Lower leg skin (tissue), 4 donors: ENCODE results near the gene PIP5K1B. TPM values are rescaled to one million over a fixed set of nuclear protein-coding genes. Genes with fewer than 3 reads are reported as not detected.
"Not testable (repeated sequence)": the region's sequence is repeated elsewhere in the genome, so short reads cannot be mapped to it uniquely, and the experiment has no call there.

Experiments
- DNase-seq, 2 donors: peaks; one replicate each; pipeline ENCODE4 v3.0.0-alpha.2; 2019; ENCODE audit warnings: low spot score in 2 of 2
- H3K4me3 ChIP-seq: fragments of 200-600 bp; sonication (generic); 2 replicates; pipeline ENCODE4 v1.5.1; 2017; ENCODE audit warnings: mild to moderate bottlenecking, low read depth; ENCODE audit not compliant: poor library complexity, severe bottlenecking
- POLR2A ChIP-seq, 2 donors: fragments of 450-650 bp; IDR thresholded peaks; one replicate each; pipeline ENCODE4 v1.6.1; 2016 to 2017; ENCODE audit warnings: antibody characterized with exemption in 2 of 2, mild to moderate bottlenecking in 1 of 2, moderate library complexity in 1 of 2
- WGBS, 2 donors: methylation state at CpG; one replicate each; pipeline ENCODE4 v1.1.5; 2018; 5-methylcytosine and 5-hydroxymethylcytosine counted together
- intact Hi-C: fragments of 100-400 bp; cut with DNase I; formaldehyde crosslinking; loops from one replicate; pipeline ENCODE4 v1.15.0; 2023; ENCODE audit warnings: low total_unique reads
- total RNA-seq, 4 donors: library from RNA; depleted of rRNA; stranded (reverse); fragments of >200 nt; gene quantifications; one replicate each; pipeline ENCODE4 v1.1.0, GENCODE V29; 2016
- TF ChIP-seq, protein P1 (sequence below), 3 donors: fragments of 450-650 bp; IDR thresholded peaks; one replicate each; pipeline ENCODE4 v1.5.1; 2016; ENCODE audit warnings: antibody characterized with exemption in 3 of 3, mild to moderate bottlenecking in 3 of 3, moderate library complexity in 2 of 3

The PIP5K1B gene
- total RNA-seq, 4 donors from 2014 or later = 0.42 to 3.3 (median 2.7) TPM

- TF ChIP-seq POLR2A (IDR thresholded peaks at IDR 0.05) = no peak
- TF ChIP-seq, protein P1, sequence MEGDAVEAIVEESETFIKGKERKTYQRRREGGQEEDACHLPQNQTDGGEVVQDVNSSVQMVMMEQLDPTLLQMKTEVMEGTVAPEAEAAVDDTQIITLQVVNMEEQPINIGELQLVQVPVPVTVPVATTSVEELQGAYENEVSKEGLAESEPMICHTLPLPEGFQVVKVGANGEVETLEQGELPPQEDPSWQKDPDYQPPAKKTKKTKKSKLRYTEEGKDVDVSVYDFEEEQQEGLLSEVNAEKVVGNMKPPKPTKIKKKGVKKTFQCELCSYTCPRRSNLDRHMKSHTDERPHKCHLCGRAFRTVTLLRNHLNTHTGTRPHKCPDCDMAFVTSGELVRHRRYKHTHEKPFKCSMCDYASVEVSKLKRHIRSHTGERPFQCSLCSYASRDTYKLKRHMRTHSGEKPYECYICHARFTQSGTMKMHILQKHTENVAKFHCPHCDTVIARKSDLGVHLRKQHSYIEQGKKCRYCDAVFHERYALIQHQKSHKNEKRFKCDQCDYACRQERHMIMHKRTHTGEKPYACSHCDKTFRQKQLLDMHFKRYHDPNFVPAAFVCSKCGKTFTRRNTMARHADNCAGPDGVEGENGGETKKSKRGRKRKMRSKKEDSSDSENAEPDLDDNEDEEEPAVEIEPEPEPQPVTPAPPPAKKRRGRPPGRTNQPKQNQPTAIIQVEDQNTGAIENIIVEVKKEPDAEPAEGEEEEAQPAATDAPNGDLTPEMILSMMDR (IDR thresholded peaks at IDR 0.05) = no peak
- DNase-seq = no peak
- no peak overlapping the region for H3K4me3 ChIP-seq
- intact Hi-C loops = no loop called here
- 69 to 78% methylated on average over 8 of the region's 8 CpGs for WGBS, 2 donors
Observed at GRCh38 chr9:68692519-68692918, 12.5 kb upstream of the PIP5K1B start.

DNA sequence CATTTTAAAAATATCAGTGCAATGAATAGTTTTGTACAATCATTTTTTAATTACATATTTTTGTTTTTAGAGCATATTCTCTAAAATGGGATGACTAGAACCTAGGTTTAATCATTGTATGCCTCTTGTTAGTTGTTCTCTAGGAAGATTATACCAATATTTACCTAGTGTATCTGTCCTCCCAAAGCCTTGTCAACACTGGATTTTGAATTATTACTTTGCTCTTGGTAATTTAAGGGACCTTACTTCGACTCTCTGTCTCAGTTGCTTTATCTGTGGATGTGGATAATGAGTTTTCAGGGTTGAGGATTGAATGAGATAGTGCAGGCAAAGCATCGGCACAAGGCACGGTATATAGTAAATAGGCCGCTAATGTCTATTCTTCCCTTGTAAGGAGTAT, 10.9 kb upstream of the PIP5K1B start:
- intact Hi-C loops = no loop called here
- H3K4me3 ChIP-seq = no peak overlapping the region
- 80 to 86% methylated on average over 4 of the region's 4 CpGs for WGBS, 2 donors
- no peak for DNase-seq
- TF ChIP-seq, protein P1 (IDR thresholded peaks at IDR 0.05) = no peak

GRCh38 chr9:68697851-68698250, 7.2 kb upstream of the PIP5K1B start:
- 58% methylated on average over 4 of the region's 4 CpGs for WGBS, 2 donors
- DNase-seq = no peak
- intact Hi-C loops = no loop called here
- H3K4me3 ChIP-seq = no peak overlapping the region
- TF ChIP-seq, protein P1 (IDR thresholded peaks at IDR 0.05) = no peak
- TF ChIP-seq POLR2A (IDR thresholded peaks at IDR 0.05) = no peak

GRCh38 chr9:68698943-68699509, 6.0 kb upstream of the PIP5K1B start:
- no peak overlapping the region for H3K4me3 ChIP-seq
- intact Hi-C loops = no loop called here
- WGBS, 2 donors = 84 to 88% methylated on average over 6 of the region's 6 CpGs
- TF ChIP-seq, protein P1 (IDR thresholded peaks at IDR 0.05) = no peak
- TF ChIP-seq POLR2A (IDR thresholded peaks at IDR 0.05) = no peak
- DNase-seq = no peak

DNA sequence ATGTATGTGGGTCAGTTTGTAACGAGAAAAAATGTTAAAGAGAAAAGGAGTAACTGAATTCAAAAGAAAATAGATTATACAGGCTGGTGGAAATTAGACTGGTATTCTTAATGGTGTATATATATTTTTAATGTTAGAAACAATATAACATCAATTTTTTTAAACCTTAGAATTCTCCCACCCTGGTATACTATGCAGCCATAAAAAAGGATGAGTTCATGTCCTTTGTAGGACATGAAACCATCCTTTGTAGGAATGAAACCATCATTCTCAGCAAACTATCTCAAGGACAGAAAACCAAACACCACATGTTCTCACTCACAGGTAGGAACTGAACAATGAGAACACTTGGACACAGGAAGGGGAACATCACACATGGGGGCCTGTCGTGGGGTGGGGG, 5.4 kb upstream of the PIP5K1B start:
- DNase-seq, intact Hi-C loops, H3K4me3 ChIP-seq: not testable (repeated sequence)
- WGBS, 2 donors = 88 to 92% methylated on average over 2 of the region's 2 CpGs

GRCh38 chr9:68702493-68702892, 2.5 kb upstream of the PIP5K1B start:
- 91 to 94% methylated on average over 3 of the region's 3 CpGs for WGBS, 2 donors

More at GRCh38 chr9:68702493-68702892, 2.5 kb upstream of the PIP5K1B start:
- no peak overlapping the region for H3K4me3 ChIP-seq
- intact Hi-C loops = no loop called here
- DNase-seq = no peak
- TF ChIP-seq, protein P1 (IDR thresholded peaks at IDR 0.05) = no peak
- no peak for TF ChIP-seq POLR2A (IDR thresholded peaks at IDR 0.05)
